H1 (cell line): ENCODE results near the gene CDHR2. TPM values are rescaled to one million over a fixed set of nuclear protein-coding genes. Genes with fewer than 3 reads are reported as not detected.

Source experiments
- CBX5 ChIP-seq: fragments of 300-800, 300-1000 bp; sonication (generic); IDR thresholded peaks from 2 replicates; pipeline ENCODE4 v1.7.1; 2016; ENCODE audit warnings: antibody characterized with exemption, low read length, low read depth
- CEBPB ChIP-seq: IDR thresholded peaks from 2 replicates; pipeline ENCODE4 v1.6.1; 2012; ENCODE audit warnings: low read depth, low read length
- CREB1 ChIP-seq: IDR thresholded peaks from 2 replicates; pipeline ENCODE4 v1.6.1; 2012; ENCODE audit warnings: inconsistent platforms
- E2F6 ChIP-seq: IDR thresholded peaks from 2 replicates; pipeline ENCODE4 v1.6.1; 2012; ENCODE audit warnings: inconsistent platforms
- FOSL1 ChIP-seq: IDR thresholded peaks from 2 replicates; pipeline ENCODE4 v1.6.1; 2011; ENCODE audit warnings: mild to moderate bottlenecking, low read depth, low read length, moderate library complexity; ENCODE audit not compliant: insufficient read depth
- HDAC2 ChIP-seq, 2 experiments: fragments of 300-600 bp in 1 of 2; sonication (generic) in 1 of 2; IDR thresholded peaks; 2 replicates each; pipeline ENCODE4 v1.6.1; 2011 to 2012; ENCODE audit warnings: low read depth in 2 of 2, low read length in 2 of 2, mild to moderate bottlenecking in 2 of 2, moderate library complexity in 2 of 2, borderline replicate concordance in 1 of 2, inconsistent platforms in 1 of 2
- KDM4A ChIP-seq: IDR thresholded peaks from one replicate; pipeline ENCODE4 v1.7.1; 2012; ENCODE audit warnings: low read depth, mild to moderate bottlenecking, moderate library complexity, low read length, inconsistent platforms; ENCODE audit not compliant: severe bottlenecking
- NRF1 ChIP-seq: IDR thresholded peaks from 2 replicates; pipeline ENCODE4 v1.6.1; 2011; ENCODE audit warnings: mild to moderate bottlenecking, low read depth, low read length, improper control_type of control experiment
- PHF8 ChIP-seq: fragments of 200-600 bp; sonication (generic); conservative IDR thresholded peaks from 2 replicates; pipeline ENCODE4 v1.7.1; 2012; ENCODE audit warnings: low read depth, mild to moderate bottlenecking, inconsistent platforms, low read length, moderate library complexity
- POLR2A ChIP-seq, 2 experiments: IDR thresholded peaks; 1 replicate in 1 of 2; 2 replicates in 1 of 2; pipeline ENCODE4 v1.6.1; 2011; ENCODE audit warnings: low read depth in 2 of 2, low read length in 2 of 2, mild to moderate bottlenecking in 2 of 2; ENCODE audit errors: control extremely low read depth in 1 of 2
- RBBP5 ChIP-seq: IDR thresholded peaks from 2 replicates; pipeline ENCODE4 v1.7.1; 2012; ENCODE audit warnings: low read depth, mild to moderate bottlenecking, inconsistent platforms, low read length, moderate library complexity, borderline replicate concordance
- RFX5 ChIP-seq: IDR thresholded peaks from 2 replicates; pipeline ENCODE4 v1.6.1; 2011; ENCODE audit warnings: low read depth, low read length, improper control_type of control experiment, borderline replicate concordance
- RNF2 ChIP-seq: fragments of 200-900, 300-1000 bp; sonication (generic); IDR thresholded peaks from 2 replicates; pipeline ENCODE4 v1.7.1; 2016; ENCODE audit warnings: borderline replicate concordance, low read depth, mild to moderate bottlenecking, antibody characterized with exemption, low read length; ENCODE audit not compliant: poor library complexity, severe bottlenecking; ENCODE audit errors: missing control alignments
- RXRA ChIP-seq: IDR thresholded peaks from 2 replicates; pipeline ENCODE4 v1.6.1; 2011; ENCODE audit warnings: low read depth, mild to moderate bottlenecking, low read length, moderate library complexity; ENCODE audit not compliant: insufficient read depth
- SIRT6 ChIP-seq: IDR thresholded peaks from one replicate; pipeline ENCODE4 v1.7.1; 2012; ENCODE audit warnings: low read length, inconsistent platforms
- SIX5 ChIP-seq: IDR thresholded peaks from 2 replicates; pipeline ENCODE4 v1.6.1; 2011; ENCODE audit warnings: mild to moderate bottlenecking, low read depth, low read length
- SP1 ChIP-seq: IDR thresholded peaks from 2 replicates; pipeline ENCODE4 v1.6.1; 2011; ENCODE audit warnings: low read depth, low read length
- SRF ChIP-seq: IDR thresholded peaks from 2 replicates; pipeline ENCODE4 v1.6.1; 2011; ENCODE audit warnings: mild to moderate bottlenecking, low read depth, low read length, moderate library complexity
- SUZ12 ChIP-seq: fragments of 200-600 bp; sonication (generic); IDR thresholded peaks from 2 replicates; pipeline ENCODE4 v1.6.1; 2012; ENCODE audit warnings: mild to moderate bottlenecking, inconsistent platforms, low read length, moderate library complexity, mixed read lengths
- TAF7 ChIP-seq: optimal IDR thresholded peaks from 2 replicates; pipeline ENCODE3; 2011; ENCODE audit warnings: low read depth, mild to moderate bottlenecking, inconsistent platforms, low read length, moderate library complexity, borderline replicate concordance
- TBP ChIP-seq: IDR thresholded peaks from 2 replicates; pipeline ENCODE4 v1.6.1; 2011; ENCODE audit warnings: low read depth, low read length, improper control_type of control experiment
- TEAD4 ChIP-seq: IDR thresholded peaks from 2 replicates; pipeline ENCODE4 v1.6.1; 2012; ENCODE audit warnings: low read depth, low read length, inconsistent platforms, mixed read lengths
- USF2 ChIP-seq: IDR thresholded peaks from 2 replicates; pipeline ENCODE4 v1.6.1; 2011; ENCODE audit warnings: low read length, improper control_type of control experiment
- polyA plus RNA-seq, 7 experiments: library from polyadenylated mRNA; depleted of rRNA in 3 of 7; stranded (reverse) in 5 of 7; unstranded in 2 of 7; fragments of >200 nt in 5 of 7; fragments of 200-250 nt in 2 of 7; gene quantifications; 1 replicate in 5 of 7; 2 replicates in 1 of 7; 4 replicates in 1 of 7; pipeline versions ENCODE4 v1.2.1 to v1.2.3, GENCODE V29; 2011 to 2013; ENCODE audit warnings: missing spikeins in 2 of 7, mixed read lengths in 2 of 7
- total RNA-seq: library from RNA; stranded (reverse); fragmentation: NEBNext Ultra II Directional; extraction: Animal tissue kit (Norgen Biotek cat#: 25700); gene quantifications from 2 replicates; pipeline ENCODE4 v1.2.1, GENCODE V29; 2021

Gene CDHR2
- total and polyA plus RNA-seq, 2 of the 8 experiments (the other 6 are each of a cell fraction or from before 2014, with no cell fraction given): 0.02 to 0.43 TPM

- TF ChIP-seq SIRT6 (no peak), TAF7 (no peak), NRF1 (peak; percentile 57), SP1 (no peak), HDAC2 (IDR thresholded peaks at IDR 0.05; ENCODE audit: borderline replicate concordance in 1 of 2, low read depth in 2 of 2, low read length in 2 of 2) (peak; percentile 19 to 63; a peak in 1 of 4 replicates), SUZ12 (no peak), USF2 (no peak), SIX5 (no peak), TBP (no peak), FOSL1 (no peak), CBX5 (no peak), TEAD4 (no peak), RXRA (no peak), PHF8 (0 out of 2 replicates have a peak, but pooled peaks have one; percentile 25), SRF (no peak), RFX5 (no peak), KDM4A (peak; percentile 49), CEBPB (no peak), E2F6 (0 out of 2 replicates have a peak, but pooled peaks have one; percentile 16), RNF2 (no peak), POLR2A (IDR thresholded peaks at IDR 0.05; ENCODE audit: control extremely low read depth in 1 of 2, low read depth in 2 of 2, low read length in 2 of 2) (no peak), RBBP5 (no peak), CREB1 (no peak)
Observed at GRCh38 chr5:176609724-176610434, 60.7 kb downstream of the CDHR2 start, which contains the start of gene GPRIN1 (continued).
